A673 (cell line): Measurements from ENCODE around the gene WNT2. TPM values are rescaled to one million over a fixed set of nuclear protein-coding genes. Genes with fewer than 3 reads are reported as not detected.

ENCODE experiments used
- BruUV-seq: library from RNA; stranded (reverse); fragments of 400-500 nt; replicated peaks from 2 replicates; lab custom pipeline; 2021; lab: Mats Ljungman, UMichigan
- CTCF ChIA-PET: fragments of 300-600 bp; sonication (Branson Sonifier 250); formaldehyde crosslinking; loops from one replicate; lab custom pipeline; 2022; ENCODE audit warnings: antibody characterized with exemption; lab: Charles Lee
- POLR2A ChIA-PET: fragments of 300-600 bp; sonication (Branson Sonifier 250); formaldehyde crosslinking; loops from one replicate; lab custom pipeline; 2022; ENCODE audit warnings: antibody characterized with exemption; ENCODE audit not compliant: low non-redundant PET; lab: Charles Lee
- DNase-seq: peaks from one replicate; pipeline ENCODE4 v3.0.0-alpha.2; 2015; ENCODE audit warnings: low spot score
- H3K27ac ChIP-seq: fragments of 200-600 bp; sonication (generic); 2 replicates; pipeline ENCODE4 v1.5.1; 2016; ENCODE audit warnings: mixed run types, low read depth, mild to moderate bottlenecking, mixed read lengths, antibody characterized with exemption, low read length; ENCODE audit not compliant: poor library complexity, severe bottlenecking
- H3K27me3 ChIP-seq: fragments of 200-600 bp; sonication (generic); replicated peaks from 2 replicates; pipeline ENCODE4 v1.6.1; 2017; ENCODE audit warnings: mixed run types, low read depth, mild to moderate bottlenecking, mixed read lengths, antibody characterized with exemption, low read length; ENCODE audit not compliant: insufficient read depth, poor library complexity
- H3K36me3 ChIP-seq: fragments of 200-600 bp; sonication (generic); 2 replicates; pipeline ENCODE4 v1.6.1; 2016; ENCODE audit warnings: mixed run types, mild to moderate bottlenecking, mixed read lengths, antibody characterized with exemption, low read length; ENCODE audit not compliant: insufficient read depth, poor library complexity, severe bottlenecking
- H3K4me1 ChIP-seq: fragments of 200-600 bp; sonication (generic); 2 replicates; pipeline ENCODE4 v1.6.1; 2017; ENCODE audit warnings: mixed run types, mild to moderate bottlenecking, mixed read lengths, antibody characterized with exemption, low read length; ENCODE audit not compliant: insufficient read depth, poor library complexity, severe bottlenecking
- H3K4me3 ChIP-seq: fragments of 200-600 bp; sonication (generic); 2 replicates; pipeline ENCODE4 v1.5.1; 2016; ENCODE audit warnings: low read depth, mixed run types, mild to moderate bottlenecking, mixed read lengths, low read length; ENCODE audit not compliant: poor library complexity, severe bottlenecking
- H3K9me3 ChIP-seq: fragments of 200-600 bp; sonication (generic); 2 replicates; pipeline ENCODE4 v1.6.1; 2016; ENCODE audit warnings: mixed run types, low read depth, mild to moderate bottlenecking, mixed read lengths, antibody characterized with exemption, low read length; ENCODE audit not compliant: poor library complexity, severe bottlenecking
- CTCF ChIP-seq: fragments of 300-800, 200-600 bp; sonication (generic); conservative IDR thresholded peaks from 2 replicates; pipeline ENCODE4 v1.5.1; 2017; ENCODE audit warnings: low read depth, mild to moderate bottlenecking, antibody characterized with exemption, low read length, moderate library complexity, mixed read lengths
- EZH2 ChIP-seq: fragments of 200-600 bp; sonication (generic); IDR thresholded peaks from 2 replicates; pipeline ENCODE4 v1.6.1; 2017; ENCODE audit warnings: borderline replicate concordance, low read depth, mild to moderate bottlenecking, mixed read lengths, antibody characterized with exemption, low read length; ENCODE audit not compliant: poor library complexity, severe bottlenecking
- intact Hi-C: fragments of 100-400 bp; cut with micrococcal nuclease; formaldehyde crosslinking; loops from one replicate; pipeline ENCODE4 v1.10.0; 2022; ENCODE audit not compliant: unreplicated experiment
- total RNA-seq: library from RNA; stranded (reverse); gene quantifications from 2 replicates; pipeline ENCODE4 v1.2.3, GENCODE V29; 2021

Gene WNT2
- total RNA-seq, 1 experiment from 2014 or later, result not detected

- intact Hi-C loops, result no loop called here
Measured at GRCh38 chr7:117285826-117286225, 37.0 kb downstream of the WNT2 start.

GRCh38 chr7:117284692-117285091 is 38.2 kb downstream of the WNT2 start:
- Histone ChIP-seq H3K4me1 (no peaks in the 10 kb centered on the region), H3K4me3 (no peak overlapping the region), H3K27ac (no peak overlapping the region), H3K36me3 (no peaks in the 10 kb centered on the region), H3K27me3 (no peaks in the 10 kb centered on the region), H3K9me3 (no peaks in the 10 kb centered on the region)
- CTCF ChIA-PET, result no interaction called here
- TF ChIP-seq EZH2 (no peak), CTCF (no peak)
- BruUV-seq, result no TSS peak
- intact Hi-C loops, result no loop called here
- POLR2A ChIA-PET, result no interaction called here
- no peak for DNase-seq

More at GRCh38 chr7:117285826-117286225, 37.0 kb downstream of the WNT2 start:
- H3K9me3 ChIP-seq, result no peaks in the 10 kb centered on the region
- no peak for DNase-seq
- no peak for TF ChIP-seq EZH2
- TF ChIP-seq CTCF, result no peak
- ChIA-PET CTCF (no interaction called here), POLR2A (no interaction called here)
- H3K27ac ChIP-seq, result no peak overlapping the region
- H3K27me3 ChIP-seq, result no peaks in the 10 kb centered on the region
- H3K36me3 ChIP-seq, result no peaks in the 10 kb centered on the region
- H3K4me3 ChIP-seq, result no peak overlapping the region
- no peaks in the 10 kb centered on the region for H3K4me1 ChIP-seq
- BruUV-seq, result no TSS peak

GRCh38 chr7:117283779-117284178 is 39.1 kb downstream of the WNT2 start:
- ChIA-PET CTCF (no interaction called here), POLR2A (no interaction called here)
- Histone ChIP-seq H3K4me1 (no peaks in the 10 kb centered on the region), H3K36me3 (no peaks in the 10 kb centered on the region), H3K27ac (no peak overlapping the region), H3K4me3 (no peak overlapping the region), H3K27me3 (no peaks in the 10 kb centered on the region), H3K9me3 (no peaks in the 10 kb centered on the region)
- TF ChIP-seq CTCF, result no peak
- TF ChIP-seq EZH2, result no peak
- BruUV-seq, result no TSS peak
- intact Hi-C loops, result no loop called here
- DNase-seq, result no peak
